HG03196 (cell line): ENCODE data around the gene ZC3HAV1.
"Not testable (repeated sequence)": the region's sequence is repeated elsewhere in the genome, so short reads cannot be mapped to it uniquely, and the experiment has no call there.

Experiments
- ATAC-seq: cut with Tn5 transposase; IDR thresholded peaks from one replicate; pipeline ENCODE4 v1.9.1; 2021; ENCODE audit not compliant: unreplicated experiment

ZC3HAV1 gene

DNA sequence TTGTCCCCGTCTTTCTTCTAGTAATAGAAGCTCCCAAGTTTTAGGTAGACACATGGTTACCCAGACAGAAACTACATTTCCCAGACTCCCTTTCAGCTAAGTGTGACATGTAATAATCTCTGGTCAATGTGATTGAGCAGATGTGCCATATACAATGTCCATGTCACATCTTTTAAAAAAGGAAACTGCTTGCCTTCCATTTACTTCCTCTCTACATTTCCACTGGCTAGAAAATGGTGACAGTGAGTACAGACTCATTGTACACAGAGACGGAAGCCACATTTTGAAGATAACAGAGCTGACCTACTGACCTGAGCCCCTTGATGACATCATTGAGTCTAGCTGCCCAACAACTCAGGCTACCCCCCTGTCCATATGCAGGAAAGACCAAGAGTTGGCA lies 21.3 kb downstream of the ZC3HAV1 start:
- ATAC-seq: no peak

DNA sequence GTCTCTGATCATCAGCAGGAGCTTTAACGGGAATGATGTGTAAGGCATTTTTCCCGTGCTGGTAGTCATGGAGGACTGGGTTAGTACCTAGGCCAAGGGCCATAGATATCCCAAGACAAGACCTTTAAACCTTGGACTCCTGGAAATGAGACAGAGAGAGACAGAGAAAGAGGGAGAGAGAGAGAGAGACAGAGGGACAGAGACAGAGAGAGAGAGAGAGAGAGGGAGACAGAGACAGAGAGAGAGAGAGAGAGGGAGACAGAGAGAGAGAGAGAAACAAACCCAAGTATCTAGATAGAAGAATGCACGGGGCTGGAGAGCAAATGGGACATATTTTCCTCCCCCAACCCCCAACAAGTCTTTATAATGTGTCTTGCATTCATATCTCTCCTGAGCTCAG lies 22.3 kb downstream of the ZC3HAV1 start:
- no peak for ATAC-seq

- ATAC-seq: no peak
Observed at GRCh38 chr7:139086454-139086853, 23.1 kb downstream of the ZC3HAV1 start.

DNA sequence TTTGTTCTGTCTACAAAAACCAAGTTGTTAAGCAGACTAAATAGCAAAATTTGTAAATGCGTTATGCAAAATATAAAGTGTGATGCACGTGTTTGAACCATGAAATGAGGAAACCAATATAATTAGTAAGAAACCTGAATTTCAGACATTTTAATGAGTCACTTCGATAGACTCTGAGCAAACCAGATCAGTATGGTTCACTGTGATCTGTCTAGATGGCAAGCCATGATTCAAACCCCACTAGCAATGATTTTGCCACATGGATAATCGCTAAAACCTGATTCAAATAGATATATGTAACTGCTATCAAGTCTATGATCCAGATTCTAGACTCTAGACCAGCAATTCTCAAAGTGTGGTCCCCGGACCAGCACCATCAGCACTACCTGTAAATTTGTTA lies 24.8 kb downstream of the ZC3HAV1 start:
- no peak for ATAC-seq

DNA sequence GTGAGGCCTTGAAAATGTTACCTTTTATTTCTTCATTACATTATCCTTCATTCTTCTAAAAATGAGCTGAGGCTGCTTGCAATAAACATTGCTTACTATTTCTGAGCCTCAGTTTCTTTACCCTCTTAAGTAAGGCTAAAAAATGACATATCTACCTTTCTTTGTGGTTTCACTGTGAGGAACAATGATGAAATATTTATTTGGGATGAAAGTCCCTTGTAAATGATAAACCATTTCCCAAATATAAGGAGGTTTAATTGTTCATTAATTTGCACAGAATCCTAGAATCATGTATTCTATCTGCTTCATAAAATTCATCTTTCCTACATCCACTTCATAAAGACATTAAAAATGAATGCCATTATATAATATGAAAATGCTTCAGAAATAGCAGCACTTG lies 27.9 kb downstream of the ZC3HAV1 start:
- ATAC-seq: no peak

DNA sequence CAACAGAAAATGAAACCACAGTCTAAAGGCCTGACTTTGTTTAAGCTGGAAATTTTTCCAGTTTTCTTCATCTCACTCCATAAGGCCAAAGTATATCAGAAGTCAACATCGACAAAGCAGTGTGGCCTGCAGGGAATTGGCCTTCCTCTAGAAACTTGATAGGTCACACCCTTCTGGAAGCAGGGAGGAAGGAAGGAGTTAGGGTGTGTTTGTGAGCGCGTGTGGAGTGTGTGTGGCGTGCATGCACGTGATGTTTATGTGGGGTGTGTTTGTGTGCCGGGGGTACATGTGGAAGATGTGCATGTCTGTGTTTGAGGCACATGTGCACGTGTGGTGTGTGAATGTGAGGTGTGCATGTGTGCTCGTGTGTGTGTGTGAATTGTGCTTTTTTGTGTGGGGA lies 28.6 kb downstream of the ZC3HAV1 start:
- no peak for ATAC-seq

DNA sequence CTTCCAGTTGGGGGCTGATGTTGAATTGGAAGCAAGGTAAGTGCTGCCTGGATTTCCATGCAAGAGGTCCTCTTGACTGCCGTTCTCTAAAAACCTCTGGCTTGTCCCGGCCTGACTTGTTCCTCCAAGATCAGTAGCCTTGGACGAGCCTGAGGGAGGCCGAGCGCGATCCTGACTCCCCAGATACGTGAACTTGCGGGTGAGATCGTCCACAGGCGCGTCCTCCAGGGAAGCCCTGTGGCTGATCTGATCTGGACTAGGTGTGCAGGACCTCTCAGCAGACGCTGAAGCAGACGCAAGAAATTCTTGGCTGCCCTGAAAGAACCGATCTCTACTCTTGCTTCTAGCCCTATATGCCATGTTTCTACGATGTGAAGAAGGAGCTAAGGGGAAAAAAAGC lies 29.7 kb downstream of the ZC3HAV1 start:
- no peak for ATAC-seq

- no peak for ATAC-seq
Observed at GRCh38 chr7:139078911-139079310, 30.6 kb downstream of the ZC3HAV1 start.

- no peak for ATAC-seq
Observed at GRCh38 chr7:139078399-139078798, 31.1 kb downstream of the ZC3HAV1 start.

DNA sequence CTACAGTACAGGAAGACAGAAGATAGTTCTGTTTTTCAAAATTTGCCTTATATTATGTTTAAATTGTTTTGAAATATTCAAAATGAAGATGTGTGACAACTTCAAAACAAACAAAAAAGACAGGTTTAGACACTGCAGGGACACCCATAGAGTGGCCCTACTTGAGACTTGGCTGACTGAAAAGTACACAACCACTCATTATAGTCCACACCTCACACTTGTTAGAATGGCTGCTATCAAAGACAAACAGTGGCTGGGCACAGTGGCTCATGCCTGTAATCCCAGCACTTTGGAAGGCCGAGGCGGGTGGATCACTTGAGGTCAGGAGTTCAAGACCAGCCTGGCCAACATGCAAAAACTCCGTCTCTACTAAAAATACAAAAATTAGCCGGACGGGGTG lies 31.8 kb downstream of the ZC3HAV1 start:
- not testable (repeated sequence) for ATAC-seq

DNA sequence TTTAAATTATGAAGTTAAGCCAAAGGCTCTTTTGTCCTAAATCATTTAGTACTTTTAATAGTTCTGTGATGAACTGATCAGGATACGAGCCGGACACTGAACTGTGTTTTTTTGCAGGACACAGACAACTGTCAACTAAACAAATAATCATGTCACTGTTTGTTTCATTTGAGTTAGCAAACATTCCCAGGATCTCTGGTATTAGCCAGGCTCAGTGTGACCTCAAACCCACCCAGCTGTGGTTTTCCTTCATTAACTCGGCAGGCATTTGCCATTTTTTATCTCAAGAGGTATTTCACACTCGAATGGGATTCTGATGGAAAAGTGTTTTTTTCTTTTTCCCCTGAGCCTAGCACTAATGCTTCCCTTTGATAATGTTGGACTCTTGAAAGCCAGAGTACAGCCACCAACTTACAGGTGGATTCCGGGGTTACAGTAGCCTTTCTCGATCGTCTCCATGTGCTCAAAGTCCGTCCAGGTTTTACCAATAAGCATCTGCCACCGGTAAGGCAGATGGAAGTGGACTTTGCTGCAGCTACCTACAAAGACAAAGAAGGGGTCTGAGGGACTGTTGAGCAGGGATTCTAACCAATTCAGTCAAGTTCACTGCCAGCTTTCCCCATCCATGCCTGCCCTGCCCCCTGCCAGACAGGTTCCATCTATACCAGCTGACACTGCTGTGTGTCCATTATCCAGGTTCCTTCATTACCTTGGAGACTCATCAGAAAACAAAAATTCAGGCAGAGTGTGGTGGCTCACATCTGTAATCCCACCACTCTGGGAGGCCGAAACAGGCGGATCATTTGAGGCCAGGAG lies 33.4 kb downstream of the ZC3HAV1 start:
- no peak for ATAC-seq

DNA sequence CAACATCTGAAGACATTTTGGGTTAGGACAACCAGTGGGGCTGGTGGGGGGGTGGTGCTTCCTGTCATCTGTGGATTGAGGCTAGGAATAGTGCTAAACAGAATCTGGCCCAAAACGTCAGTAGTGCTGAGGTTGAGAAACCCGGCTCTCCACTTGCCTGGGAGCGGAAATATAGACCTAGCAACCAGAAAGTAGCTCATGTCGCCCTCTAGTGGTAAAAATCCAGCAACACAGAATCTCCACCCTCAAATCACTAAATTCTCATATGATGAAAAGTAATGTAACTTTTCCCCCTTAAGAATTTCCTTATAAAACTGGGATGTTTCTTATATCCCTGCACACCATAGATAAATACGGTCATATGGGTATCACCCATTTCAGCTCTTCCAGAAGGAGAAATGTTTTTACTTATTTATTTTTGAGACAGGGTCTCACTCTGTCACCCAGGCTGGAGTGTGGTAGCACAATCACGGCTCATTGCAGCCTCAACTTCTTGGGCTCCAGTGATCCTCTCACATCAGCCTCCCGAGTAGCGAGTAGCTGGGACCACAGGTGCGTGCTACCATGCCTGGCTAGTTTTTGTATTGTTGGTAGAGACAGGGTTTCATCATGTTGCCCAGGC lies 34.4 kb downstream of the ZC3HAV1 start:
- peak; percentile 87 for ATAC-seq

DNA sequence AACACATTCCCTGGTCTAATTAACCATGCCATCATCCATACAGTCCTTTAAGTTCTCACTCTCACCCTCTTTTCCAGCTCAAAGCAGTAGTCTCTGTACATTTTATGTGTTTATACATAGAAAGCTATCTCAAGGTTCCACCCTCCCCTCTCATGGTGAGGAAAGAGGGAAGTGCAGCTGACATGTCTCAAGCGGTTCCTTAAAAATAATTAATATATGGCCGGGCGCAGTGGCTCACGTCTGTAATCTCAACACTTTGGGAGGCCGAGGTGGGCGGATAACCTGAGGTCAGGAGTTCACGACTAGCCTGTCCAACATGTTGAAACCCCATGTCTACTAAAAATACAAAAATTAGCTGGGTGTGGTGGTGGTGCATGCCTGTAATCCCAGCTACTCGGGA lies 36.7 kb downstream of the ZC3HAV1 start:
- no peak for ATAC-seq

- no peak for ATAC-seq
Observed at GRCh38 chr7:139071680-139072079, 37.8 kb downstream of the ZC3HAV1 start.

GRCh38 chr7:139068544-139069399 lies 40.7 kb downstream of the ZC3HAV1 start:
- ATAC-seq: no peak

DNA sequence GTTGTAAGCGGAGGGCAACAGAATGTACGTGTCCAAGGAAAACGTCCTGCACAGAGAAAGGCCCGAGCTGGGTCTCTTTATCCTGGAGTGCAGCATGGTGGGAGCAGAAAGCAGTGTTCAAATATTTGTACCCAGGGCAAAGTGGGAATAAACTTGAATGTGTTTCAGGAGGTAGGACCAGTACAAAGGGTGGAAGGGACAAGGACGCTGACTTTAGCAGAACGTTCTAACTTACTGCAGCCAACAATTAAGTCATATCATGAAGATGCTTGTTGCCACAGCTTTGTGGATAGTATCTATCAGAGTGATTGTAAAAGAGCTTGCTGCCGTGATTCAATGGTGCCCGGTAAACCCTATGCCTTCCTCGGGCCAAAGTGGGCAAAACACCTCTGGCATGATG lies 43.2 kb downstream of the ZC3HAV1 start:
- ATAC-seq: no peak

GRCh38 chr7:139065323-139065722 lies 44.2 kb downstream of the ZC3HAV1 start:
- no peak for ATAC-seq

DNA sequence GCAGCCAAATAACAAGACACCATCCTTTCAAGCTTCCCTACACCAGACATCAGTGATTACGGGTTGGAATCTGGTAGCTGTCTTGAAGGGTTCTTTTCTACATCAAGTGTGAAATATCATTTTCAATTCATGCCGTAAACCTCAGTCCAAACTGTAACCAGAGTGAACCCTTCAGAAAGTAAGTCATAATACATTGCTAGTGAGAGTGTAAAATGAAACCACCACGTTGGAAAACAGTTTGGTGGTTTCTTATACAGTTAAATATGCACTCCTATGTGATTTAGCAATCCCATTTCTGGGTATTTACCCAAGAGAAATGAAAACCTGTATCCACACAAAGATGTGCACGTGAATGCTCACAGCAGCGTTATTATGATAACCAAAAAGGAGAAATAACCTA lies 48.1 kb downstream of the ZC3HAV1 start:
- no peak for ATAC-seq

DNA sequence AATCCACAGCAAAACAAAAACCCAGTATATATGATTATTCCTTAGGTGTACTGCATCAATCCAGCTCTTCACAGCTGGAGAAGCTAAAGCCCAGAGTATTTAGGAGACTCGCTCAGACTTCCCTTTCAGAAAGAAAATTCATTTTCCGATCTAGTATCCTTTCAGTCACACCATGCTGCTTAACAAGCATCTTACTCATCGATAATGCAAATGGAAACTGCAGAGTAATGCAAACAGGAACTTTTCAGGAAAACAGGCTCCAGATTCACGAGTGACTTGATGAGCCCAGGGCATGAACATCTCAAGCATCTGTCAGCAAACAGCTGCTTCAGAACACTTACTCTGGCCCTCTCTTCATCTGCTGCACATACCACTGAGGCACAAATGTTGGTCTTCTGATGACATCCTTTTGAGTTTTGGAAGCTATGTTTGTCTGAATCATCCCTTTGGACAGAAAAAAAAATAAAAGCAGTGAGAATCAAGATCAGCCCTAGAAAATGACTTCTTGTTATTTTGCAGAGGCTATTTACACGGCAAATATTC lies 48.8 kb downstream of the ZC3HAV1 start:
- ATAC-seq: no peak

GRCh38 chr7:139059905-139060304 lies 49.6 kb downstream of the ZC3HAV1 start:
- ATAC-seq: no peak

DNA sequence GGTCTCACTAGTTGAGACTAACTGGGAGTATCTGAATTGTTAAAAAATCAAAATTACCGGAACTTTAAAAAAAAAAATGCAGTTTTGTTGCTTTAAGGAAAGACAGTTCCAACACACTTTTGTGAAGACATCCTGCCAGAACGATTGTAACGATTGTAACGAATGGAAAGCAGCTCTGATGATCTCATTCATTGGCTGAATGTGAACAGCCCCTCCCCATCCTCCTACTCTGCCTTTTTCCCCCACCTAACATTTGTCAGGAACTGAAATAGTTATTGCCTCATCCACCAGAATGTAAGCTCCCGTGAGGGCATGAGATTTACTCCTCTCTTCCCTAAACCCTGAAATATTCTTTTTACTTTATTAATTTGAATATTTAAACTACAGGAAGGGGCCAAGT lies 50.6 kb downstream of the ZC3HAV1 start:
- no peak for ATAC-seq

- no peak for ATAC-seq
Observed at GRCh38 chr7:139055674-139056073, 53.8 kb downstream of the ZC3HAV1 start.
